CD4-positive, alpha-beta T cell (primary cell): ENCODE results near the gene COL17A1. TPM values are rescaled to one million over a fixed set of nuclear protein-coding genes. Genes with fewer than 3 reads are reported as not detected.

ENCODE experiments used
- ATAC-seq: fragments of 200-7000 bp; cut with Tn5 transposase; one replicate; pipeline ENCODE4 v1.10.0; 2022; ENCODE audit warnings: mild to moderate bottlenecking; ENCODE audit not compliant: poor library complexity
- CTCF ChIA-PET: fragments of 350-600 bp; sonication (Branson Sonifier 250); formaldehyde crosslinking; loops from one replicate; lab custom pipeline; 2021; ENCODE audit warnings: antibody characterized with exemption, inconsistent platforms; lab: Charles Lee
- POLR2A ChIA-PET: fragments of 350-600 bp; sonication (Branson Sonifier 250); formaldehyde crosslinking; loops from one replicate; lab custom pipeline; 2021; ENCODE audit warnings: antibody characterized with exemption, inconsistent platforms; lab: Charles Lee
- DNase-seq, 14 experiments: peaks; one replicate each; pipeline ENCODE4 v3.0.0-alpha.2; 2013 to 2020; ENCODE audit warnings: mixed read lengths in 2 of 14
- H3K27ac ChIP-seq, 2 donors: one replicate each; pipeline versions ENCODE4 v1.5.1 to v1.7.0; 2013; ENCODE audit warnings: low read length in 2 of 2, low read depth in 1 of 2, mild to moderate bottlenecking in 1 of 2
- H3K27me3 ChIP-seq, 2 experiments: 1 replicate in 1 of 2; 2 replicates in 1 of 2; pipeline versions ENCODE4 v1.6.1 to v1.7.0; 2013; ENCODE audit warnings: low read length in 2 of 2, control low read depth in 1 of 2, mild to moderate bottlenecking in 1 of 2, moderate library complexity in 1 of 2; ENCODE audit not compliant: insufficient read depth in 2 of 2, control insufficient read depth in 1 of 2
- H3K36me3 ChIP-seq: one replicate; pipeline ENCODE4 v1.6.1; 2013; ENCODE audit warnings: low read length, control low read depth; ENCODE audit not compliant: insufficient read depth
- H3K4me1 ChIP-seq: one replicate; pipeline ENCODE4 v1.6.1; 2013; ENCODE audit warnings: low read length, control low read depth; ENCODE audit not compliant: insufficient read depth
- H3K4me3 ChIP-seq: one replicate; pipeline ENCODE4 v1.5.1; 2013; ENCODE audit warnings: mild to moderate bottlenecking, low read length, moderate library complexity
- H3K9me3 ChIP-seq, 2 experiments: 1 replicate in 1 of 2; 2 replicates in 1 of 2; pipeline versions ENCODE4 v1.6.1 to v1.7.0; 2013; ENCODE audit warnings: low read length in 2 of 2, mild to moderate bottlenecking in 2 of 2, control low read depth in 1 of 2, moderate library complexity in 1 of 2; ENCODE audit not compliant: control insufficient read depth in 1 of 2, insufficient read depth in 1 of 2
- H3K27ac Mint-ChIP-seq: one replicate; pipeline ENCODE4 v1.8.0; 2020; ENCODE audit warnings: mixed read lengths
- H3K27me3 Mint-ChIP-seq: one replicate; pipeline ENCODE4 v1.8.0; 2021; ENCODE audit warnings: mixed read lengths
- H3K36me3 Mint-ChIP-seq: one replicate; pipeline ENCODE4 v1.8.0; 2021; ENCODE audit warnings: low read depth, mixed read lengths
- H3K4me1 Mint-ChIP-seq: one replicate; pipeline ENCODE4 v1.8.0; 2021; ENCODE audit warnings: low read depth, mixed read lengths
- H3K4me3 Mint-ChIP-seq: one replicate; pipeline ENCODE4 v1.8.0; 2020; ENCODE audit warnings: mild to moderate bottlenecking, mixed read lengths
- H3K9me3 Mint-ChIP-seq: one replicate; pipeline ENCODE4 v1.8.0; 2020; ENCODE audit warnings: mixed read lengths
- CTCF ChIP-seq: fragments of 200-600 bp; IDR thresholded peaks from one replicate; pipeline ENCODE4 v1.8.0; 2022; ENCODE audit warnings: antibody characterized with exemption, mild to moderate bottlenecking
- intact Hi-C, 2 experiments: fragments of 100-400 bp; cut with DNase I in 1 of 2; cut with micrococcal nuclease in 1 of 2; formaldehyde crosslinking; loops; one replicate each; pipeline versions ENCODE4 v1.15.1 to v1.9.0; 2023 to 2025; cut with DNase I, micrococcal nuclease
- total RNA-seq, 174 experiments: library from RNA in 2 of 174; stranded (reverse) in 2 of 174; gene quantifications; one replicate each; pipeline ENCODE4 v1.2.3 and lab custom pipeline; 2021 to 2026

COL17A1 gene
- total RNA-seq, 2 experiments from 2014 or later, result not detected

GRCh38 chr10:104096692-104097091 is 11.0 kb upstream of the COL17A1 start:
- H3K4me3 ChIP-seq, result no peak overlapping the region
- H3K4me1 Mint-ChIP-seq, result no peaks in the 10 kb centered on the region
- DNase-seq (no peak), ATAC-seq (no peak)
- H3K27ac ChIP-seq, result no peak overlapping the region
- no peaks in the 10 kb centered on the region for H3K4me1 ChIP-seq
- intact Hi-C loops, result no loop called here
- H3K36me3 Mint-ChIP-seq, result no peaks in the 10 kb centered on the region
- ChIA-PET POLR2A (no interaction called here), CTCF (no interaction called here)
- no peaks in the 10 kb centered on the region for H3K27me3 Mint-ChIP-seq
- no peak overlapping the region for H3K27ac Mint-ChIP-seq
- H3K36me3 ChIP-seq, result no peaks in the 10 kb centered on the region
- no peak overlapping the region for H3K4me3 Mint-ChIP-seq
- H3K9me3 Mint-ChIP-seq, result no peaks in the 10 kb centered on the region
- no peak for TF ChIP-seq CTCF
- H3K9me3 ChIP-seq, result no peaks in the 10 kb centered on the region
- H3K27me3 ChIP-seq, result peaks cover 0 to 6% of the 10 kb centered on the region in 2 experiments

- Mint-ChIP-seq H3K36me3 (no peaks in the 10 kb centered on the region), H3K4me1 (no peaks in the 10 kb centered on the region), H3K27ac (no peak overlapping the region), H3K27me3 (no peaks in the 10 kb centered on the region), H3K4me3 (no peak overlapping the region), H3K9me3 (no peaks in the 10 kb centered on the region)
- no peak overlapping the region for H3K4me3 ChIP-seq
- ATAC-seq (no peak), DNase-seq (no peak)
- no peaks in the 10 kb centered on the region for H3K4me1 ChIP-seq
- CTCF ChIA-PET, result no interaction called here
- TF ChIP-seq CTCF, result no peak
- H3K9me3 ChIP-seq, result no peaks in the 10 kb centered on the region
- H3K36me3 ChIP-seq, result no peaks in the 10 kb centered on the region
- POLR2A ChIA-PET, result no interaction called here
- H3K27me3 ChIP-seq, result no peaks in the 10 kb centered on the region
- H3K27ac ChIP-seq, result no peak overlapping the region
- intact Hi-C loops, result no loop called here
Observed at GRCh38 chr10:104092749-104093148, 7.1 kb upstream of the COL17A1 start.

GRCh38 chr10:104090611-104091010 is 4.9 kb upstream of the COL17A1 start:
- no peak for DNase-seq
- Histone ChIP-seq H3K27me3 (no peaks in the 10 kb centered on the region), H3K4me1 (no peaks in the 10 kb centered on the region), H3K36me3 (no peaks in the 10 kb centered on the region), H3K4me3 (no peak overlapping the region), H3K9me3 (no peaks in the 10 kb centered on the region), H3K27ac (no peak overlapping the region)
- no peak for TF ChIP-seq CTCF
- Mint-ChIP-seq H3K27ac (no peak overlapping the region), H3K4me1 (no peaks in the 10 kb centered on the region), H3K36me3 (no peaks in the 10 kb centered on the region), H3K9me3 (no peaks in the 10 kb centered on the region), H3K4me3 (no peak overlapping the region), H3K27me3 (no peaks in the 10 kb centered on the region)
- ChIA-PET CTCF (interaction anchor here (1.2 kb wide), 1 partner anchor 18 kb away, joined by 3 read pairs; no protein-coding TSS in a partner anchor), POLR2A (no interaction called here)
- intact Hi-C loops, result no loop called here
- ATAC-seq, result no peak
